GM18907 (cell line): Measurements from ENCODE around the gene ZNF438.

Experiments
- ATAC-seq: cut with Tn5 transposase; IDR thresholded peaks from one replicate; pipeline ENCODE4 v1.9.1; 2021; ENCODE audit warnings: mild to moderate bottlenecking, moderate library complexity; ENCODE audit not compliant: unreplicated experiment

The ZNF438 gene

DNA sequence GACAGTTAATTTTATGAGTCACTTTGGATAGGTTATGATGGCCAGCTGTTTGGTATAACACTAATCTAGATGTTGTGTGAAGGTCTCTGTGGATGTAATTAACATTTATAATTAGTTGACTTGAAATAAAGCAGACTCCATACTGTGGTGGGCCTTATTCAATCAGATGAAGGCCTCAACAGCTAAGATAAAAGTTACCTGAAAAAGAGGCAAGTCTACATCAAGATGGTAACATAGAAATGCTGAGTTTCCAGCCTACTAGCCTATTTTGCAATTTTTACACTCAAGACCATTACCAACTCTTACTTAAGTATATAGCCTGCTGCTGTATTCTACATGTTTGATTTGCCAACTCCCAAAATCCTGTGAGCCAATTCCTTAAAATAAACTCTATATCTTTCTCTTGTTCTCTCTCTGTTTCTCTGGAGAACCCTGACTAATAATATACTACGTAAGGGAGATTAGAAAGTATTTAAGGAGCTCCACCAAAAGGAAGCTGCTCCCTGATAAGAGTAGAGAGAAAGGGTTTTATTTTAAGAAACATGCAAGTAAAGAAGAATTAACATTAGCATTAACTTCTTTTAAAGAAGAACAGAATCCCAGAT is 42.7 kb downstream of the ZNF438 start:
- no peak for ATAC-seq

GRCh38 chr10:30987463-30987862 is 44.2 kb downstream of the ZNF438 start:
- ATAC-seq = no peak

DNA sequence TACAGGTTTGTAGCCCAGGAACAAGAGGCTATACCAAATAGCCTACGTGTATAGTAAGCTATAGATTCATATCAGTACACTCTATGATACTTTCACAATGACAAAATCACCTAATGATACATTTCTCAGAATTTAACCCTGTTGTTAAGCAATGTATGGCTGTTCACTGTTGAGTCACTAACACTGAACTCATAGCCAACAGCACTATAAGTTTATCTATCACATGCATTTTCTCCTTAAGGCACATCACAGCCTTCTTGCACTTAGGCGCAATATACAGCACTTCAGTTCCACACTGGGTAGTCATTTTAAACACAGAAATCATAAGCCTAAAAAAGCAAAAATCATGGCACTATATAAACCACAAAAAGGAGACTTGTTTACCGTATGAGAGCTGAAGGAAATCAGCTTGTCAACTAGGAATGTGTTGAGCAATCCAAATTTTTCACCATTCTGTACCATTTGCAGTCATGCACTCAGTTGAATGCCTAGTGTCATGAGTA is 45.6 kb downstream of the ZNF438 start:
- ATAC-seq = no peak

GRCh38 chr10:30985512-30985911 is 46.2 kb downstream of the ZNF438 start:
- no peak for ATAC-seq

DNA sequence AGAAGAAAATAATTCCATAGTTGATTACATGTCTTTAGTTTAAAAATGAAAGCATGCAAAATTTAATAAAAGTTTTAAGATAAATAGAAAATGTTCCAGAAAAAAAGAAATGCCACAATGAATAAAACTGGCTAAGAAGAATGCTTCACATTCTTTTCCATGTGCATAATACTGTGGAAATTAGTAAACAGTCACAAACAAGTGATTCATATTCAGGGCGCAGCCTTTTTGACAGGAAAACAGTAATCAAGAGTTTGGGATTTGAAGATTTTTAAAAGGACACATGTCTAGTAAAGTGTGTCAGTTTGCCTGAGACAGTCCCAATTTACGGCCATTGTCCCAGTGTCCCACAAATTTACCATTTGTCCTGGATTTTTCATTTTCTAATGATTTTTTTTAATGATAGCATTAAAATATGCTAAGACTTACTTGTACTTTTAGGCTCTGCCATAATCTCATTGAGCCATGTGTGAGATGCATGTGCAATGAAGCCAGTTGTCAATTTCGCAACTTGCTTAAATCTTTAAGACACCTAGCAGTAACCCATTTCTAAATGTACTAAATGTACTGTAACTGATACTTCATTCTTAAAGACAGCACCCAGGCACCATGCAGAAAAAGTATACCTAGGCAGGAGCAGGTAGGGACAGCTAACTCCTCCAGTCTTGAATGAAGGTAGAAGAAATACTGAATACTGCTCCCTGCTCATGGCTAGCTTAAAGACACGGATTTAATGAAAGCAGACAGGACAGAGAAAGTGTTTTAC is 46.9 kb downstream of the ZNF438 start:
- no peak for ATAC-seq

- ATAC-seq = peak; percentile 85
These were observed 48.5 kb downstream of the ZNF438 start for GRCh38 chr10:30983209-30983608.

- ATAC-seq = no peak
These were observed 50.6 kb downstream of the ZNF438 start for GRCh38 chr10:30980951-30981616.

DNA sequence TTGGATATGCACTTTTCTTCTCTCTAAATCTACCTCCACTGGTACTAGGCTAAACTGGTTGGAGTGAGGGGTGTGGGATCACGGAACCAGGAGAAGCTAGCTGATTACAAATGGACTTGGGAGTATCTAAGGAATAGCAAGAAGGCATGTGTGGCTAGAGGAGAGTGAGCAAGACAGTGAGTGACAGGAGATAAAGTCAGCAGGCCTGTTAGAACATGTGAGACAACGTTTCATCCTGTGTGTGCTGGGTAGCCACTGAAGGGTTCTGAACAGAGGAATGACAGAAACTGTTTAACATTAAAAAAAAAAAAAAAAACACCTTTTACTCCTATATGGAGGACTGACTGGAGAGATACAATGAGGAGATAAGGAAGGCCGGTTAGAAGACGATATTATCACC is 51.7 kb downstream of the ZNF438 start:
- no peak for ATAC-seq

GRCh38 chr10:30978843-30979242 is 52.8 kb downstream of the ZNF438 start:
- no peak for ATAC-seq

DNA sequence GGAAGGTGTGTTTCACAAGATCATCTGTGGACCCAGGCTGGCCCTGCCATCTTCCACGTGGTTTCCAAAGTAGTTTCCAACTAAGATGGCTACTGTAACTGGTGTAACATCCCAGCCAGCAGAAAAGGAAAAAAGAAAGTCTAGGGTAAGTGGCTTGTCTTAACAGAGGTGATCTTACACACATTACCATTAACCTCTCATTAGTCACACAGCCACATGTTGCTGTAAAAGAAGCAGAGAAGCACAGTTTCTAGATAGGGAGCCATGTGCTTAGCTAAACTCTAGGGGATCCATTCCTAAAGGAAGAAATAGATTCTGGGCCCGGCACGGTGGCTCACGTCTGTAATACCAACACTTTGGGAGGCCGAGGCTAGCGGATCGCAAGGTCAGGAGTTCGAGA is 54.3 kb downstream of the ZNF438 start:
- no peak for ATAC-seq

DNA sequence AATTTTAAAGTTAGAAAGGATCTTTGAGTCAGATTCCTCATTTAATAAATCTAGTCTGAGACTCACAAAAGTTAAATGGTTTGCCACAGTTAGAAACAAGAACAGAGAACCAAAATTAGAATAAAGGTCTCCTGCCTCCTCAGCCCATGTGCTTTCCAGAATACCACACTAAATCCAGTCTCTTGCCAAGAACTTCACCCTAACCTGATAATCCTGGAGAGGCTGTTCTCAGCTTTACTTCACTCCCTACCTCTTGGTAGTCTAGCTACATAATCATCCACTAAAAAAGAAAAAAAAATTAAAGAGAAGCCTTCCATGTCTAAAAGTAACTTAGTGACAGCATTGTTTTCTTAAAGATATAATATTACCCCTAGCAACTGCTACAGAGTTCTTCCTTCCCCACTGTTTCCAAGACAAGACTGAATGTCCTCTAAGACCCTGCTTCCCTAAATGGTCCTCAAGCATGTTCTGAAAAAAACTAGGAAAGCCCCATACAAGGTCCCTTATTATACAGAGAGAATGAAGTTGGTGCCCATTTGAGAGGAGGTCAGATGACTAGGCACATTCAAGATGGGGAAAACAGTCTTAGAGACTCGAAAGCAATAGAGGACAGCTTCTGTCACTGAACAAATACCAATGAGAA is 56.8 kb downstream of the ZNF438 start:
- no peak for ATAC-seq

- no peak for ATAC-seq
These were observed 57.3 kb downstream of the ZNF438 start for GRCh38 chr10:30974355-30974754.

DNA sequence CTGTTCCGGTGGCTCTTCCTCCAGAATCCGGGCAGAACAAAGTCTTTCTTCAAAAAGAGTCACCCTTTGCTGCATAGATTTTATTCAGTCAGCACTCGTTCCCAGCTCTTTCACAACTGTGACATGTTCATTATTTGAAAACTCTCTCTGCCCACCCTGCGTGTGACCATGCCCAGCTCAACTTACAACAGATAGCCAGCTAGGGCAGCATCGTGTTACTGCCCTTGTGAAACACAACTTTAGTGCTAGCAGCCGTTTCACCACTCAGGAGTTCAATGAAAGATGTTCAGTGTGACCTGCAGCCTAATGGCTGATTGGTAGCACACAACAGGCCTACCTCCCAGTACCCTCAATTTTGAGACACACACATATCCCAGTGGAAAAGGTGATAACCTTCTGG is 57.9 kb downstream of the ZNF438 start:
- no peak for ATAC-seq

- no peak for ATAC-seq
These were observed 60.8 kb downstream of the ZNF438 start for GRCh38 chr10:30970760-30971460.

- ATAC-seq = no peak
These were observed 63.0 kb downstream of the ZNF438 start for GRCh38 chr10:30968711-30969110.

- ATAC-seq = no peak
These were observed 63.8 kb downstream of the ZNF438 start for GRCh38 chr10:30967650-30968410.

GRCh38 chr10:30963992-30964930 is 67.4 kb downstream of the ZNF438 start:
- ATAC-seq = no peak

DNA sequence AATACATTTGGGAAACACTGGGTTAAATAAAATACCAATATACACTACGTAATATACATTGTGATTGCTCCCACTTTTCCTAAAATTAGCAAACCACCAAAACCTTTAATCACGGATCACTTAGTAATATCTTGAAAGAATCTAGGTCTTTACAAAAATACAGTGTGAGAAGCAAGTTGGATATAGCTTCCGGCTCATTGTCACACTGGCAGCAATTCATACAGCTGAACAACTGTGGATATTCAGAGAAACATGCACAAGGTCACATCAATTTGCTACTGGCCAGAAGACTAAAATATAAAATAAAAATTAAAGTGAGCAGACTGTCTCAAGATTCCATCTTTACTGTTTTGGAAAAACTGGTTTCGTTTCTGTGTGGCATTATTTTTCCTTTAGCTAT is 69.1 kb downstream of the ZNF438 start:
- ATAC-seq = no peak

GRCh38 chr10:30959836-30960210 is 71.8 kb downstream of the ZNF438 start:
- no peak for ATAC-seq
